Endothelial cell of umbilical vein (primary cell): Measurements from ENCODE around the gene GJB3. TPM values are rescaled to one million over a fixed set of nuclear protein-coding genes. Genes with fewer than 3 reads are reported as not detected.

Experiments
- BruUV-seq: library from RNA; stranded (reverse); fragments of 400-500 nt; replicated peaks from 2 replicates; lab custom pipeline; 2021; lab: Mats Ljungman, UMichigan
- CTCF ChIA-PET: fragments of 300-600, 350-600 bp; sonication (Branson Sonifier 250); formaldehyde crosslinking; loops from one replicate; lab custom pipeline; 2021; ENCODE audit warnings: antibody characterized with exemption, inconsistent platforms; lab: Charles Lee
- POLR2A ChIA-PET: fragments of 300-600, 350-600 bp; sonication (Branson Sonifier 250); formaldehyde crosslinking; loops from one replicate; lab custom pipeline; 2021; ENCODE audit warnings: antibody characterized with exemption, inconsistent platforms; lab: Charles Lee
- DNase-seq: peaks from one replicate; pipeline ENCODE4 v3.0.0-alpha.2; 2011; ENCODE audit warnings: low read depth, low spot score
- FAIRE-seq: peaks from 2 replicates; lab custom pipeline; 2011; peaks lifted over from hg19 to GRCh38; lab: Jason Lieb, UNC
- H2AFZ ChIP-seq: 2 replicates; pipeline ENCODE4 v1.6.0; 2012; ENCODE audit warnings: low read depth, low read length, control low read depth, inconsistent platforms
- H3K27ac ChIP-seq: 2 replicates; pipeline ENCODE4 v1.5.1; 2011; ENCODE audit warnings: low read depth, mild to moderate bottlenecking, control low read depth, low read length, moderate library complexity; ENCODE audit not compliant: insufficient read depth
- H3K27me3 ChIP-seq, 2 experiments: 2 replicates each; pipeline versions ENCODE4 v1.6.0 to v1.6.1; 2011; ENCODE audit warnings: low read length in 2 of 2, mixed read lengths in 1 of 2; ENCODE audit not compliant: control insufficient read depth in 2 of 2, insufficient read depth in 2 of 2
- H3K36me3 ChIP-seq, 2 experiments: 2 replicates in 1 of 2; 3 replicates in 1 of 2; pipeline ENCODE4 v1.5.1; 2011; ENCODE audit warnings: low read length in 2 of 2, mild to moderate bottlenecking in 1 of 2, moderate library complexity in 1 of 2; ENCODE audit not compliant: control insufficient read depth in 2 of 2, insufficient read depth in 2 of 2; ENCODE audit errors: extremely low read depth in 1 of 2
- H3K4me1 ChIP-seq: 3 replicates; pipeline ENCODE4 v1.5.1; 2011; ENCODE audit warnings: mild to moderate bottlenecking, low read length; ENCODE audit not compliant: control insufficient read depth, insufficient read depth; ENCODE audit errors: extremely low read depth
- H3K4me2 ChIP-seq: 2 replicates; pipeline ENCODE4 v1.6.1; 2011; ENCODE audit warnings: low read length, control low read depth, mixed read lengths; ENCODE audit not compliant: insufficient read depth
- H3K4me3 ChIP-seq, 3 experiments: fragments of 200-600 bp in 1 of 3; sonication (generic), shearing (Covaris generic) in 1 of 3; replicated peaks in 1 of 3; 2 replicates each; pipeline ENCODE4 v1.5.1; 2011 to 2016; ENCODE audit warnings: control low read depth in 3 of 3, low read length in 3 of 3, mild to moderate bottlenecking in 2 of 3, inconsistent platforms in 1 of 3, low read depth in 1 of 3, moderate library complexity in 1 of 3; ENCODE audit not compliant: insufficient read depth in 1 of 3
- H3K79me2 ChIP-seq: 2 replicates; pipeline ENCODE4 v1.6.0; 2012; ENCODE audit warnings: low read length, inconsistent platforms; ENCODE audit not compliant: control insufficient read depth, insufficient read depth
- H3K9ac ChIP-seq: replicated peaks from 2 replicates; pipeline ENCODE3; 2011; ENCODE audit warnings: low read length, control low read depth; ENCODE audit not compliant: insufficient read depth; ENCODE audit errors: extremely low read depth
- H3K9me1 ChIP-seq: replicated peaks from 3 replicates; pipeline ENCODE4 v1.6.0; 2011; ENCODE audit warnings: mild to moderate bottlenecking, low read length; ENCODE audit not compliant: control insufficient read depth, insufficient read depth; ENCODE audit errors: extremely low read depth
- H3K9me3 ChIP-seq: replicated peaks from 2 replicates; pipeline ENCODE4 v1.5.1; 2012; ENCODE audit warnings: low read length, inconsistent platforms; ENCODE audit not compliant: control insufficient read depth, insufficient read depth
- H4K20me1 ChIP-seq: replicated peaks from 2 replicates; pipeline ENCODE3; 2011; ENCODE audit warnings: mild to moderate bottlenecking, low read length; ENCODE audit not compliant: control insufficient read depth, insufficient read depth; ENCODE audit errors: extremely low read depth
- CTCF ChIP-seq, 2 donors: IDR thresholded peaks; 1 replicate in 1 of 2; 2 replicates in 1 of 2; pipeline ENCODE4 v1.5.1; 2011; ENCODE audit warnings: low read length in 2 of 2, mild to moderate bottlenecking in 2 of 2, moderate library complexity in 2 of 2, control low read depth in 1 of 2, inconsistent platforms in 1 of 2, low read depth in 1 of 2; ENCODE audit not compliant: insufficient read depth in 1 of 2; ENCODE audit errors: extremely low read depth in 1 of 2
- EZH2 ChIP-seq: IDR thresholded peaks from 2 replicates; pipeline ENCODE4 v1.6.1; 2012; ENCODE audit warnings: borderline replicate concordance, low read depth, mild to moderate bottlenecking, moderate library complexity, low read length, inconsistent platforms; ENCODE audit not compliant: severe bottlenecking
- JUN ChIP-seq: IDR thresholded peaks from 2 replicates; pipeline ENCODE4 v1.6.1; 2011; ENCODE audit warnings: borderline replicate concordance, low read depth; ENCODE audit not compliant: insufficient read length, insufficient read depth
- MAX ChIP-seq: IDR thresholded peaks from 2 replicates; pipeline ENCODE4 v1.6.1; 2011; ENCODE audit not compliant: insufficient read depth, insufficient read length
- MYC ChIP-seq: IDR thresholded peaks from one replicate; pipeline ENCODE4 v1.6.1; 2011; ENCODE audit warnings: mild to moderate bottlenecking, low read depth, low read length
- POLR2A ChIP-seq: IDR thresholded peaks from 2 replicates; pipeline ENCODE4 v1.6.1; 2012; ENCODE audit warnings: low read depth, mild to moderate bottlenecking, control low read depth, low read length
- dilution Hi-C: fragments of 300-500 bp; cut with MboI; formaldehyde crosslinking; loops from one replicate; pipeline ENCODE4 v1.15.0; 2019; ENCODE audit warnings: low sequenced_read_pairs; ENCODE audit not compliant: extremely low pct_ligation_motif_present
- intact Hi-C: fragments of 100-400 bp; cut with micrococcal nuclease; formaldehyde crosslinking; loops from one replicate; pipeline ENCODE4 v1.10.0; 2022
- polyA plus RNA-seq, 4 experiments: library from polyadenylated mRNA; depleted of rRNA in 3 of 4; stranded (reverse) in 3 of 4; unstranded in 1 of 4; fragments of >200 nt; gene quantifications; 2 replicates each; pipeline versions ENCODE4 v1.2.1 to v1.2.3, GENCODE V29; 2011 to 2012; ENCODE audit warnings: missing spikeins in 1 of 4
- total RNA-seq: library from RNA; stranded (reverse); gene quantifications from 2 replicates; pipeline ENCODE4 v1.2.3, GENCODE V29; 2021

Gene GJB3
- total and polyA plus RNA-seq, 2 donors (not counting 3 experiments of a cell fraction or from before 2014, with no cell fraction given): not detected

- ChIA-PET CTCF (interaction anchor here (1.1 to 7.8 kb wide), 10 partner anchors 7 to 1448 kb away, joined by 3 to 338 read pairs (median 7); partner anchors contain the start of gene SMIM12), POLR2A (no interaction called here)
- Histone ChIP-seq H3K79me2 (no peaks in the 10 kb centered on the region), H3K36me3 (no peaks in the 10 kb centered on the region), H2AFZ (no peak overlapping the region), H3K9ac (no peak overlapping the region), H3K27me3 (peaks cover 2 to 3% of the 10 kb centered on the region in 2 experiments), H3K4me3 (no peak overlapping the region), H3K27ac (no peak overlapping the region), H3K4me1 (no peaks in the 10 kb centered on the region), H3K9me3 (no peaks in the 10 kb centered on the region), H3K4me2 (no peak overlapping the region), H4K20me1 (no peaks in the 10 kb centered on the region), H3K9me1 (no peaks in the 10 kb centered on the region)
- BruUV-seq: no TSS peak
- TF ChIP-seq CTCF (IDR thresholded peaks at IDR 0.05; ENCODE audit: extremely low read depth in 1 of 2, insufficient read depth in 1 of 2, low read depth in 1 of 2, low read length in 2 of 2): no peak
- TF ChIP-seq POLR2A: no peak
- TF ChIP-seq MAX: no peak
- TF ChIP-seq JUN: no peak
- no peak for TF ChIP-seq MYC
- no peak for TF ChIP-seq EZH2
- FAIRE-seq: no peak
- intact Hi-C loops (no loop called here), dilution Hi-C loops (no loop called here)
- DNase-seq: no peak
These were observed 37.2 kb upstream of the GJB3 start for GRCh38 chr1:34743775-34744174.
